Activated CD4-positive, alpha-beta T cell treated with anti-CD3 and anti-CD28 coated beads, Interleukin-2, amount 50 U/mL, for 16 hours (primary cell): Measurements from ENCODE around the gene ADCYAP1.

Source experiments
- DNase-seq: peaks from one replicate; pipeline ENCODE4 v3.0.0-alpha.2; 2020

Gene ADCYAP1

DNA sequence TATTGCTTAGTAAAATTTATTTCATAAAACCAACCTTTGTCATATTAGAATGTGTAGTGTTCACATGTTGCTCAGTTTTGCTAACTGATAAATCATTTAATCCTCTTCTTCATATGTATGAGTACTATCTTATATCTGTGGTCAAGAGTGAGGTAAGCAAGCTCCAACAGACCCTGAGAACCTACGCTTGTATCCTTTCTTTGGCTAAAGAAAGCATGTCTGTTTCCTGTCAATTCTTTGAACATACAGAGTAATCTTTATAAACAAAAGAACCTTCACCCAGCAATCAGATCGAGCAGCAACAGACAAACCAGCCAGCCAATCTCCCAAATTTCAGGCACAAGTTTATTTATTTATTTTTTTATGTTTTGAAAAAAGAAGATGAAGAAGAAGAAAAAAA is 6.4 kb downstream of the ADCYAP1 start:
- DNase-seq, result no peak

DNA sequence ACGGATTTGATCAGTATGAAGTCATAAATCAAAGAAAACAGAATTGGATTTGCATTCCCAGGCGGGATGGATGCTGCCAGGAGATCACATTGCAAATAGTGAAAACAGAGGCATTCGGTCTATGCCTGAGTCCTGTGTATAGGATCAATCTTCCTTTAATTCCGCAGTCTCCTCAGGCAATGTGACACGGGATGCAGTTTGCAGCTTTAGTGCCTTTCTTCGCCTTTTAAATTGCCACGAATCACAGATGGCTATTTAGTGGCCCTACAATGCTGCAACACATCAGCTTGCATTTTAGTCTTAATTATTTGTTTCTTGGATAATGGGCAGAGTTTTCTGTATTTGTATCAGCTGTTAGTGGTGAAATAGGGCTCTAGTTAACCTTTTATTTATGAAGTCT is 6.8 kb downstream of the ADCYAP1 start:
- DNase-seq, result no peak

DNA sequence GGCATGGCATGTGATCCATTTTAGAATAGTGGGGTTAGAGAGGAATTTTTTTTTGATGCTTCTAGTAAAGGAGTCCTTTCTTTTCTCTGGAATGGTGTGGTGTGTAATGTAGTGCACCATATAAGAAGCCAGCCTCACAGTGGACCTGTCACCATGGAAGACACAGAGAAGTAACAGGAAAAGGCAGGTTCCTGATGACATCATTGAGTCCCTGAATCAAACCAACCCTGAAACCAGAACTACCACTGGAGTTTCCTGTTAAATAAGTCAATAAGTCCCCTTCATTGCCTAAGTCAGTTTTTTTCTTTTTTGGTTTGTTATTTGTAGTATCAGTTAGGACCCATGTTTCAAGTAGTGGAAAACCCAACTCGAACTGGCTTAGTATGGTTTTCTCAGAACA is 11.9 kb downstream of the ADCYAP1 start:
- DNase-seq, result no peak

DNA sequence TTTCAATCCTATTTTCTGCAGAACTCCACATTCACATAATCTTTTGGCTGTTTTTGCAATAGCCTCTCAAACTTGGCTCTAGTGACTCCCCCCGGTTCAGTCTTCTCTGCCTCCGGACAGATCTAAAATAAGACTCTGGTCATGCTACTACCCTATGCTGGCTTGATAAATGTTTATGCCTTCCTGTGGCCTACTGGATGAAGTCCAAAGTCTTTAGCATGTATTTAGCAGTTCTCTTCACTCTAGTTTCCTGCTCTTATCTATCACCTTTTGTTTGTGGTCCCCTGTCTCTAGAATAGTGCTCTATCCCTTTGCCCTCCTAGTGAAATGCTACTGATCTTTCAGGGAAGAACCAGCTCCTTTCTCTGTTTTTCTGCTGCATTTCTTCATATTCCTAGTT is 14.4 kb downstream of the ADCYAP1 start:
- DNase-seq, result no peak

DNA sequence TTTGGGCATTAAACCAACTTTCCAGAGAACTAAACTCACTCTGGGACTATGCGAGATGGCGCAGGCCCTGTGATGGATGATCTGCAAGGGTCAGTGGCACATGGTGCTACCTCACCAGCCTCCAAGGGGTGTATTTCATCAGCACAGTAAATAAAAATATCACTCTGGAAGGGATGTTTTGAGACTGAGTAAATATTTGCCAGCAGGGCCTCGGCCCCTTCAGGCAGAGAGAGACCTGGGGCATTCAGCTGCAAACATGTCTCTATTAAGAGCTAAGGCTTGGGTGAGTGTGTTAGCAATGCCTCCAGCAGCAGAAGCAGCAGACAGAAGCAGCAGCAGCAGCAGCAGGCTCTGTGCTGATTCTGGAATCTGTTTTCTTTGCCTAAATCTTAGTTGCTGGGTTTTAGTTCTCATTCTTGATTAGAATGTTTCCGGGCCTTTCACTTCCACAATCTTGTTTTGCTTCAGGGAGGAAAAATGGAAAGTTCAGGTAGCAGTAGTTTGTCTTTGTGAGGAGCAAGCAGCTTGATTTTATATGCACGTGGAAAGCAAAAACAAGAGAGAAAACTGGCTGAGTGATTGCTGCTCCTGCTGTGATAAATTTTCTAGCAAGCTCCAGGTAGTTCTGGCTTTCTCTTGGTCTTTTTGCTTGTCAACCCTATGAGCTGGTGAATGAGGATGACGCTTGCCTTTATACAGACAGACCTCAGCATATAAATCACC is 18.6 kb downstream of the ADCYAP1 start:
- DNase-seq, result no peak

DNA sequence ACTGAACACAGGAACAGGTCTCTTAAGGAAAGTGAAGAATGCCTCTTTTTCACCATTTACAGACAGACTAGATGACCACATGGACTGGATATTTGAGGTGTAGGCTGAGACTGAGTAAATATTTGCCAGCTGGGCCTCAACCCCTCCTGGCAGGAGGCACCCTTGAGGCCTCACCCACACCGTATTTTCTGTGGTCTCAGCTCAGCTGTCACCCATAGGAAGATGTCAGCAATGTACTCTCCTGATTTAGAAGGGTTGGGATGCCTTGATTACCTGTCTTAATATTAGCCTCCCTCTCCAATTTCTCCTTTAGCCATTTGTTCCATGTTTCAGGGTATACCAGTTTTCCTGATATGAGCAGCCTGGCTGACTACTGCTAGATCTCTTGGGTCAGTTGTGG is 20.3 kb downstream of the ADCYAP1 start:
- no peak for DNase-seq

DNA sequence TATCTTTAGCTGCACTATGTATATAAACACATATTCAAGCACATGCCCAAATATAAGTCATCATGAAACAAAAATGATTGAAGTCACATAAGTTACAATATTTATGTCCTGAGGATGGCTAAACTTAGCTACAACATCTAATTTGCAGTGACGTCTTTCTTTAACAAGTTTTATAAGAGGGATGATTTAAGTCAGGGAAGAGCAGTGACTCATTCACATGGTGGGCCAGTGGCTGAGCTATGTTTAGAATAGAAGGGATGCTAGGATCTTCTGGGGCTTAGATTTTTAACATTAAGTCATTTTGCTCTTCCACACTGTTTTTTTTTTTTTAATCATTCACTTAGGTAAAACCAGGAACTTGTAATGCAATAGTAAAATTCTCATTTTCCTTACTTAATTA is 22.3 kb downstream of the ADCYAP1 start:
- no peak for DNase-seq

DNA sequence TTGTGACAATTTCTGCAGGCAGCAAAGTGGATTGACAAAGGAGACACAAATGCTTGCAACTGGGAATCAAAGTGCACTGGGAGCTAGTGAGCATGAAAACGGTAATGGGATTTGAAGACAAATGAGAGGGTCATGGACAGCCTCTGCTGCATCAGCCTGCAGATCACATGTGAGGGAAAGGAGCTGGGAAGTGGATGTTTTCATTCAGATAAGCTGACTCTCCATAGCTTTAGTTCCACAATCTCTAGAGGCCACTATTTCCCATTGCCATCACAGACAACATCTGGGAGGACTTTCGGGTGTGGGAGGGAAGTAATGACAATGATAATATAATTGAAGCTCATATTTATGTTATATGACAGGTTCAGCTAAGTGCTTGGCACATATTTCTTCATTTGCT is 28.4 kb downstream of the ADCYAP1 start:
- DNase-seq, result no peak

DNA sequence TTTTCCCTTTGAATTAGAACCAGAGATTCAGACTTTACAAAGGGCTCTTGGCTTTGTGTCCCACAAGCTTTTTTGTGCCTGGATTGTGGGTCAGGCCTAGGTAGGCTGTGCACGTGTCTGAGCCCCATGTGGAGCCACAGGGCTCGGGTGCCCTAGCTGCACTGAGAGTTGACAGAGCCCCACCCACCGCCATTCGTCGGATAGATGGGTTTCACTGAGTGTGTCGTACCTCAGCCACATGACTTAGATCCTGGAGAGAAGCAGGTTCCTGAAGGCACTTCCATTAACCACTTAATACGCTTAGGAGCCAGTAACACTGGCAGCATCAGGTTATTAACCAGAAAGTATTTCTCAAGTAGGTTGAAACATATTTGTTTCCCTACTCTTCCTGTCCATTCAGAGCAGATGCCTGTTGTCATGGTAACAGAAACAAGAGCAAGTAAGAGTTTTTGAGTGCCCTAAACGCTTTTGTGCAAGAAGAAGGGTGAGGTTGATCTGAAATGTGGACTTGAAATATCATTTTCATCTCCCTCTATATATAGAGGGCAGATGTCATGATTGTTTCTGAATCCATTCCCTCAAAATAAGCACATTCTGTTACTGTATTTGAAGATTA is 30.0 kb downstream of the ADCYAP1 start:
- no peak for DNase-seq

DNA sequence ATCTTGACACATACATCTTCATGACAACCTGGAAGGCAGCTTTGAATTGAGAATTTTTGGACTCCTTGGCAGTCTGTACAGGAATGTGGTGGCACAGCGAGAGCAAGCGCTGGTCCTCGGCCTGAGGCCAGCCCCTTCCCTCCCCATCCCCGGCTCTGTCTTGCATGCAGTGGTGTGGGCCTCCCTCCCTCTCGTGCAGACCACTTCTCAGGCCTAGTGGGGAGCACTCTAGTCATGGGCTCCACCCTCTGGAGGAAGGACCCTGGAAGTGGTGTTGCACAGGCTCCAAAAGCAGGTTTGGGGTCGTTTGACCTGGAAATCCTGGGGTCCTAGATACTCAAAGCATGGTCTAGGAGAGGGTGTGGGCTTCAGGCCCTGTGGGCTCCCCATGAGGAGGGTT is 32.3 kb downstream of the ADCYAP1 start:
- DNase-seq, result no peak

DNA sequence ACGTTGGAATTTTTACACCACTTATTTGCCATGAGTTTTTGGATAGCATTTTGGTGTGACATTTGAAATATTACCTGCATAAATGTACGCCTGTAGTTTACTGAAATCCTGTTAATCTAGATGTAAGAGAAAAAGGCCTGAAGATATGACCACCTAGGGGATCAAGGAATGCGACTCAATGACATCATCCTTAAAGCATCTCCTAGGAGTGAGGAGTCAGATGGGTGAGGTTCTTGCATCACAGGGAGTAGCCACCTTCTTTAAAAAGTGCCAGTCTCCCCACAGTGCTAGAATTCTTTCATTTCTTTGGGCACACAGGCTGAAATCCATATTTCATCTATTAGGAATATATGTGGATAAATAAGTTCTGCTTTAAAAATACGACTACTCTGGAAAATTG is 34.5 kb downstream of the ADCYAP1 start:
- DNase-seq, result no peak

DNA sequence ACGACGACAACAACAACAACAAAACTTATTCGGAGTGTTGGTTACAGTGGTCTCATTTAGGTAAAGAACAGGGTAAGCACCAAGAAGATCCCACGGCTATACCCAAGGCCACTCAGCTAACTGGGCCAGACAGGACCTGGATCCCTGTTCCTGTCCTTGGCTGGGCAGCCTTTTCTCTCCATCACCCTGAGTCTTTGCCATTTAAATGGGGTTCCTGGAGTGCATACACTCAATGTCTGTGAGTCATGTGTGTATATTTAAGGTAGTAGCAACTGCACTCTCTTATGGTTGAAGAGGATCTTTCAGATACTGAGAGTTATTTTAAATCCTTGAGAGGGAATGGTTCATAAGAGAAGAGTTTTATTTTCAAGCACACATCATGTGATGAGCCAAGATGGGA is 35.3 kb downstream of the ADCYAP1 start:
- DNase-seq, result no peak

DNA sequence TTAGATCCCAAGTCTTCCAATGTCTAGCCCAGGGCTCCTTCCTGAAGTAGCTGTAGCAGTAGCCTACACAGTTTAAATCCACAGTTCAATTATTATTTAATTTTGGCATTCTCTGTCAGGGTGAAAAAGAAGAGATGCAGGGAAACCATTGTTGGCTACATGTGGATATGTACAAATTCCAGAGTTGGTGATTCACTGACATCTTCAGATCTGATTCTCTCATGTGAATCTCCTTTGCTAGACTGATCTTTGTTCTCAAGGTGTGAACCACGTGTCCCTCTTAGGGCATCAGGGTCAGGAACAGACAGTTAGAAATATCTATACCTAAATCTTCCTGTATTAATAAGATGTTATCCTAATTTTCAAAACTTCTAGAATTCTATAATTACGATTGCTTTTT is 36.7 kb downstream of the ADCYAP1 start:
- no peak for DNase-seq

DNA sequence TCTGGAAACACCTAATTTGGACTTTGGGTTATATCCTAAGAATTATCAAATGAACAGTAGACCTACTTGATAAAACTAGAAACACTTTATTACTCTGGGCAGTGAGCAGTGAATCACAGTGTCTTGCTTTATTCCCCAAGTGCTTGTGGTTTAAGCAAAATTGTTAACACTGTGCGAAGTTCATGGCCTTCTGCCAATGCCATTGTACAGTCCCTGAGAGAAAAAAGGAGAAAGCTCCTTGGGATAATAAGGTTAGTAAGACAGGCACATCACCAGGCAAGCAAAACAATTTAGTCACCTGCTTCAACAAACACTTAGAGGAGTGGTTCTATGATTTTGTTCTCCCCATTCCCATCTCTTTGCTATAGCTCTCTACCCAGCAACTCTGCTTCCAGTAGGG is 39.8 kb downstream of the ADCYAP1 start:
- no peak for DNase-seq

DNA sequence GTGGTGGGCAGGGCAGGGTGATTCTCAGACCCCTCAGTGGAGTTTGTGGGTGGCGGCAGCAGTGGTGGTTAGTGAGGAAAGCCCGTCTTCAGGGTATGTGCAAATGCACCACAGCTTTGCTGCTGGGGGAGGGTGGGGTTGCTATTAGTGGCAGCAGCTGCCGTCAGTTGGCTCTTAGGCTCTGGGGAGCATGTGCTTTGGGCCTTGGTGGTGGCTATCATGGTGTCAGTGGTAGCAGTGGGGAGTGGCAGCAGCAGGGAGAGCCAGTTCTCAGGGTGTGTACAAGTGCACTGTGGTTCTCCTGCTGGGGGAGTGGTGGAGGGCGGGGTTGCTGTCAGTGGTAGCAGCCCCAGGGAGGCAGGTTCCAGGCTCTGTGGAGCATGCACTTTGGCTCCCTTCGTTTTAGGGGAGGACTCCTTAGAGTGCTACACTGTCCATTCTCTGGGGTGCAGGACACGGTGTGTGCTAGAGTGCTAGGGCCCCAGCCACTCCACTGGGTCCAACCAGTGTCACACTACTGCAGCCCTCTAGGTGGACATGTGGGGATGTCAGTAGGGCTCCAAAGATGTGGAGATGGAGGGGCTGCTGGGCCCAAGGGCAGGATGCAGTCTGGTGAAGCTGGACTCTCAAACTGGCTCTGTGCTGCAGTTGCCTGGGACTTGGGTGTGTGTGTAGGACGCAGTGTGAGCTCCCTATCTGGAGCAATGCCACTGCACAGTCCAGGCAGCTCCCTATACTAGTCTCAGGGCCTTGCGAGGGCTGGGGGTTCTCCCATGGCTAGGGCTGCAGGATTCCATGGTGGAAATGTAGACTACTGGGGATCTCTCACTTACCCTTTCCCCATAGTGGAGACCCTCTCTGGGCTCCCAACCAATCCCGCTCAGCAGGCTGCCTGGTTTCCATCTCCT is 45.3 kb downstream of the ADCYAP1 start:
- DNase-seq, result no peak

DNA sequence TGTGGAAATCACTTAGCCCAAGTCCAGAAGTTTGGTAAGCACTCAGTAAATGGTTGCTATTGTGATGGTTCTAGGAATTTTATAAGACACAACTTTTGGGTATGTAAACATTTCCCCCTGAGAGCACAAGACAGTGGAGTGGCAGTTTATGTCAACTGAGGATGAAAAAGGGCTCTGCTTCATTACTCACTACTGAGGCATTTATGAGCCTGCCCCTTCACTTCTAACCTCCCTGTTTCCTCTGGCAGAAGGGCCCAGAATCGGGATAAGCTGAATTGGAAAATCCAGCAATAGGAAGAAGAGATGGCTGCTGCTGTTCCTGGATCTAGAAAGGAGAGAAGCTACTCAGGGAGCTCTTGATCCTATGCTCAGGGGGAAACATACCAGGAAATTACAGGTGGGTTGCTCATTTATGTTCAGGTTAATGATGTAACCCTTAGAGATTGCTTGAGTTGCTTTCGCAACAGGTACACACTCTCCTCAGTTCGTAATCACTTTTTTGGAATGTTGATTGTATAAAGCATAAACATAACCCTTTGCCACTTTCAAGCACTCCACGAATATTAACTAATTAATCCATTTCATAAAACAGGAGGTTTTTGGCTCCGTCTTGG is 46.3 kb downstream of the ADCYAP1 start:
- DNase-seq, result no peak

DNA sequence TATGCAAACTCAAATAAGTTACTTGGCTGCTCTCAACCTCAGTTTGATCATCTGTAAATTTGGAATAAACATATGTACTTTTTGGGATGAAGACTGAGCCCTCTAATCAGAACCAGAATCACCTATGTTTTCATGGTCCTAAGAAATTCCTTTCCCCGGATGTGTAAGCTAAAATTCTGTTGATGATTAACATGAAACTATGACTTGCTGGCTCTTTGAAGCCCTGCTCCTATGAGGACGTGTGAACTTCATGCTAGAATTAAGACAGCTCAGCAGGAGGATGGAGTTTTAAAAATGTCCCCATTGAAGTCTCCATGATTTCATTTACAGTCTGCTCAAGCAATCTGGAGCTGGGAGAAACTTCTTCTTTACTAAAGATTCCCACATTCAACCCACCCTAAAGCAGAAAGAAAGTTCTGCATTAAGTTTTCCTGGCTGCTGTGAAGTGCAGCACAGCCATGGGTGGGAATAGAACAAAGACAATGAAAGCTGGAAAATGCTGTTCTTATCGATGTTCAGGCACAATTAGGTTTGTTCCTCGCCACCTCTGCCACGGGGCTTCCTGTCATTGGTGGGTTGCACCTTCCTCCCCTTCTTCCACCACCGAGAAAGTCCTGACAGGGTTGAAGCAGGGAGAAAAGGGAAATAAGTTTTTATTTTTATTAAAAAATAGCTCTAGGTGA is 50.9 kb downstream of the ADCYAP1 start:
- no peak for DNase-seq

DNA sequence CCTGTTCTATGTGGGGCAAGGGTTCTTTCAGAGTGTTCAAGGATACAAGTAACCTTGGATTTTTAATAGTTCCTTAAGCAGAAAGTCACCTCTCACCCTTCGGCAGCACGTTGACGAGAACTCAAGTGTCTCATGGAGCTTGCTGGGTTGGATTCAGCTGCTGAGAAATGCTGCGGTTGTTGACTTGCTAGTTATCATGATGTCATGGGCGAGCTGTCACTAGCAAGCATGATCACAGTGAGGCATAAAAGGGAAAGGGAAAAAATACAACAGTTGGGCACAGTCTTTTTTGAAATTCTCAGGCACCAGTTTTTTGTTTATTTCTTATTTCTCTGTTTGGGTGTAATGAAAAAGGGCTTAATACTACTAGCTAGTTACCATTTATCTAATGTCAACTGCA is 53.2 kb downstream of the ADCYAP1 start:
- no peak for DNase-seq

DNA sequence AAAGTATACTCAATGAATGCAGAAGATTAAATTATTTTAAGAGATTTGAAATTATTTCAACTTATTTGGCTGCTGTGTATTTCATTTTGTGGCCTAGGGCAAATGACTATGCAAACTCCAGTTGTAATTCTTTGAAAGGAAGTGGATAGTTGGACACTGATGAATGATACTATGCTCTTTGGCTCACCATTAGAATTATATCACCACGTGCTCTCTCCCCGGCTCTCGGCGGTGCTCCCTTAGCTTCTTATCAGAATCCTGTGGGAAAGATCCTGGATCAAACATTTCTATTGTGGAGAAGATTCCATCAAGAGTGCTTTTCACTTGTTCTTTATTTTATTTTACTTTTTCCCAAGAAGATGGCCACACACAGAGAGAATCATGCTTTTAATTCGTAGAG is 55.2 kb downstream of the ADCYAP1 start:
- DNase-seq, result no peak
